ENCODE data around the gene SLC35F4. TPM values are rescaled to one million over a fixed set of nuclear protein-coding genes. Genes with fewer than 3 reads are reported as not detected.
"Not testable (repeated sequence)": the region's sequence is repeated elsewhere in the genome, so short reads cannot be mapped to it uniquely, and the experiment has no call there.

The SLC35F4 gene
- not detected in 2 replicates for total RNA-seq

DNA sequence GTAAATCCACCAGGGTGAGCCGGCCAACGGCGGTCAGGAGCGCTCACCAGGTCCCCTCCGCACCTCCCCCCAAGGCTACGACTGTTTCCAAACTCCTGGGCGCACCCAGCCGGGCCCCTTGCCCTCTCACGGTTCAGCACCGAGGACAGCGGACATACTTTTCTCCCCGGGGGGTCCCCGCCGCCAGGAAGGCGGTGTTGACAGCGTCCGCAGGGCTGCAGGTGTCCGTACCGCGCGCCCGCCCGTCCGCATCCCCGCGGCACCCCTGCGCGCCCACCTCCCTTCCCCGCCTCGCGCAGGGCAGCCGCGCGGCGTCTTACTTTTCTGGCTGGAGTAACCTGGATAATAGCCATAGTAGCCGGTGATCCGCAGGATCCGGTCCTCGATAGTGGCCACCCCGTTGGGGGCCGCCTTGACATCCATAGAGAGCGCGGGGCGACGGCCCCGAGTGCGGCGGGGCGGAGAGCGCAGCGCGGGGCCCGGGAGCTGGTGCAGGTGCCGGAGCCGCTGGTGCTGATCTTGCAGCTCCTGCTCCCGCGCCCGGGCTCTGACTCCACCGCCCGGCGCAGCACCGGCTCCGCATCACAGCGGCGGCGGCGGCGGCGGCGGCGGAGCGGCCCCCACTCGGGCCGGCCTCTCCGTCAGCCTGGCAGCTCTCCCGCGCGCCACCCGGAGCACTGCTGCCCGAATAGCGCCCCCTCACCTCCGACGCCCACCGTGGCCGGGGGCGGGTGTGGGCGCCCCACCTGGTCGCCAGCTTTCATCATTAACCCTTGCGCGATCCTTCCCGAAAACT, at the start of gene SLC35F4:
Gene SLC35F4, minus strand, starts transcription at position 690 of the 796 bp plus-strand sequence.
- DNase-seq (ENCODE audit: extremely low read depth, low read depth, low spot score) = no peak

GRCh38 chr14:57909626-57910025, 43.7 kb upstream of the SLC35F4 start:
- DNase-seq (ENCODE audit: extremely low read depth, low read depth, low spot score) = no peak

GRCh38 chr14:57903954-57904353, 38.1 kb upstream of the SLC35F4 start:
- DNase-seq (ENCODE audit: extremely low read depth, low read depth, low spot score) = no peak

GRCh38 chr14:57898837-57899572, 33.1 kb upstream of the SLC35F4 start:
- no peak for DNase-seq (ENCODE audit: extremely low read depth, low read depth, low spot score)

- no peak for DNase-seq (ENCODE audit: extremely low read depth, low read depth, low spot score)
These were observed 31.4 kb upstream of the SLC35F4 start for GRCh38 chr14:57897144-57897748.

GRCh38 chr14:57889245-57889644, 23.4 kb upstream of the SLC35F4 start:
- no peak for DNase-seq (ENCODE audit: extremely low read depth, low read depth, low spot score)

DNA sequence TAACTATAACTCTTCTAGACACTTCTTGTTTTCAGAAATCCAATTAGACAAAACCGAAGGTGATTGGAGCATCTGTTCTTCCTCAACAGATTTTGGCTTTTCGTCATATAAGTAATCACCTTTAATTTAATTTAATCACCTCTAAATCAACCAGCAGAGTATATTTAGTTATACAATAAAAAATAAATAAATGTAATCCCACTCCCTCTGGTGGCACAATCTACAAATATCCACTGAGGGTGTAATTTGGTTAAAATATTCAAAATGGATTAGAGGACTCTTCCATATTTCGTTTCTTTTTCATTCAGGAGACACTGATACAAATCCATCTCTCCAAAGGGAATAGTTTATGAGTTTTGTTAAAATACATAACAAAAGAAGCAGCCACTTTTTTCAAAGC, 18.3 kb upstream of the SLC35F4 start:
- no peak for DNase-seq (ENCODE audit: extremely low read depth, low read depth, low spot score)

DNA sequence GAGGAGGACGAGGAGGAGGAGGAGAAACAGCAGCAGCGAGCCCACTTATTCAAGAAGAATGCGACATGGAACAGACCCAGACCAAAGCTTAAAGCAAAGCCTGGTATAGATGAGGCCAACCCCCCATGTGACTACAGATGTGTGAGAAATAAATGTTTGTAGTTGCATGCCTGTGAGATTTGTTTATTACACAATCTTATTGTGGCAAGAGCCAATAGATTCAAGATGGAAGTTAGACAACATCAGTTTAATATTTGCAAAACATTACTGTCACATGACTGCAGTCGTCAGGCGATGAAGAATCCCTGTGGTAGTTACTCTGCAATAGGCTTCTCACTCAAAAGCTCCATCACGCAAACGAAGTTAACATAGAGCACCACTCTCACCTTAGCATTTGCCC, 17.2 kb upstream of the SLC35F4 start:
- DNase-seq (ENCODE audit: extremely low read depth, low read depth, low spot score) = no peak

- no peak for DNase-seq (ENCODE audit: extremely low read depth, low read depth, low spot score)
These were observed 13.6 kb upstream of the SLC35F4 start for GRCh38 chr14:57879516-57879915.

GRCh38 chr14:57875985-57876384, 10.1 kb upstream of the SLC35F4 start:
- no peak for DNase-seq (ENCODE audit: extremely low read depth, low read depth, low spot score)

DNA sequence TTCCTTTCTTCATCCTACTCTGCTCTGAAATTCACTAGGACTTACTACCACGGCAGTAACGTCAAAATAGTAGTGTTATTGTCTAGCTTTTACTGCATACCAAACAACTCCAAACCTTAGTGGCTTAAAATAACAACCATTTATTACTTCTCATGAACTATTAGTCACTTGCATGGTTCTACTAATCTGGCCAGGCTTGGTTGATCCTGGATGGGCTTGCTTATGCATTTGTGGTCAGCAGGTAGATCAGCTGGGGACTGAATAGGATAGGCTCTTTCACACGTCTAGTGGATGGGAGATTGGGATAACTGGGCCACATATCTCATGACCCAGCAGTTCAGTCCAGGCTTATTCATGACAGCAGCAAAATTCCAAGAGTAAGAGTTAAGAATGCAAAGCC, 9.4 kb upstream of the SLC35F4 start:
- no peak for DNase-seq (ENCODE audit: extremely low read depth, low read depth, low spot score)

- DNase-seq (ENCODE audit: extremely low read depth, low read depth, low spot score) = peak; percentile 10
These were observed 5.7 kb upstream of the SLC35F4 start for GRCh38 chr14:57871459-57872080.

DNA sequence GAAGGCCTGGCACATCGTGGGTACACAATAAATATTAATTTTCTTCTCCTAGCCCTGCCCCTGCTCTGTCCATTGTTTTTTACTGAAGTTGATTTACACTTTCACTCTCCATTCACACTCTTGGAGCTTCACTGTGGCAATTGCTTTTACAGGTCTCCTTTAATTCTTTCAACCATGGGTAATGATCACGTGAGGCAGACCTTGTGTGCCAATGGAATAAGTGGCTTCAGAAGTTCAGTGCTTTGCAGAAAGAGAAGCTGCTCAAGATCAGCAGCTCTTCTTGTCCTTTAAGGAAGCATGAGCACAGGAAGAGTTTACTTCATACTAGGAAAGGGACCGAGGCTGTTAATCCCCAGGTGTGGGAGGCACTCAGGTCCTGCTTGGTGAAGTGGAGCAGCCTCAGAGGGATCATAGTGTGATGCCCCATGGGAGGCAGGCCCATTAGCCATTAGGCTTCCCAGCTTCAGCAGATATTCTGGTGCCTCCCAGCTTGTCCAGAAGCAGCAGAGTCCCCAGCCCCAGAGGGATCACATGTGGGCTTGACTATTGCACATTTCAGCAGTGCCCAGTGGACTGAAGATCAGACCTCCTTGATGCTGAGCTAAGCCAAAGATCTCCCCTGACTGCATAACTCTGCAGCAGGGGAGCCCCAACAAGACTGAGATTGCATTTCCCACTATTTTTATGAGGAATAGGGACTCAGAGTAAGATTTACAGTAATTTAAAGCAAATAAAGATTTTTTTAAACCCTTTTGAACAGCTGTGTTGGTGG, 5.0 kb upstream of the SLC35F4 start:
- no peak for DNase-seq (ENCODE audit: extremely low read depth, low read depth, low spot score)

DNA sequence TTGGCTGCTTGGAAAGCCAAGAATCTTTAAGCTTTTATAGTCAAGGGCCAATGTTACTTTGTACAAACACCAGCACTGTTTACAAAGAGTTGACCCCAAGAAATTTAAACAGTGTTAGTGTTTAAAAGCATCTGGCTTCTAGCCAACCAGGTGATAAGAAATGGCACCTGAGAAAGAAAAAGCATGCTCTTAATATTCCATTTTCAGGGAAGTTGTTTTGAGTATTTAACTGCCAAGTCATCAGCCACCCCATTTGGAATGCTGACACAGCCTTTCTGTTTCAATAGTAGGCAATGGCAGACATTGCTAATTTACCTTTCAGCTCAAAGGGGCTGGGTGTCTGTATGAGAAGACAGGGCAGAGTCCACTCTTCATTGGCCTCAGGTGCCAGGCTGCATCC, 3.7 kb upstream of the SLC35F4 start:
- DNase-seq (ENCODE audit: extremely low read depth, low read depth, low spot score) = no peak

DNA sequence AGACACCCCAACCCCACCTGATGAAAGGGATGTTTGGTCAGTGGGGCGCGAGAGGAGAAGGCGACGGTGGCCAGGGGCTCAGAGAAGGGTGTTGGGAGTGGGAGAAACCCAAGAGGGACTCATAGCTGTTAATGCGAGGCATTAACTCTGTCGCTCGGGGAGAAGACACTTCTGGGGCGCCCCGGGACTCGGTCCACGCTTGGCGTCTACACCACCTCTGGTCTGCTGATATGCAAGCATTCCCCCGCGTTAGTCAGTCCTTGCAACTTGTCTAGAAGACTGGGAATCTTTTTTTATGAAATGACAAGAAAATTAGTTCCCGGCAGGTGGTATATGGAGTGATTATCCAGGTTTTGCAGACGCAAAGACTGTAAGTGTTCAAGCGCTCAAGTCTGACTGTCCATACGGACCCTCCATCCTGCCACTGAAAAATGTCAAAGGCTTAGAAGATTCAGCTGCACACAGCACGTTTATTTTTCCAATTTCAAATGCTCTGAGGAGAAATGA, 360 bp upstream of the SLC35F4 start:
- no peak for DNase-seq (ENCODE audit: extremely low read depth, low read depth, low spot score)

- DNase-seq (ENCODE audit: extremely low read depth, low read depth, low spot score) = no peak
These were observed 858 bp downstream of the SLC35F4 start for GRCh38 chr14:57865066-57865402.

DNA sequence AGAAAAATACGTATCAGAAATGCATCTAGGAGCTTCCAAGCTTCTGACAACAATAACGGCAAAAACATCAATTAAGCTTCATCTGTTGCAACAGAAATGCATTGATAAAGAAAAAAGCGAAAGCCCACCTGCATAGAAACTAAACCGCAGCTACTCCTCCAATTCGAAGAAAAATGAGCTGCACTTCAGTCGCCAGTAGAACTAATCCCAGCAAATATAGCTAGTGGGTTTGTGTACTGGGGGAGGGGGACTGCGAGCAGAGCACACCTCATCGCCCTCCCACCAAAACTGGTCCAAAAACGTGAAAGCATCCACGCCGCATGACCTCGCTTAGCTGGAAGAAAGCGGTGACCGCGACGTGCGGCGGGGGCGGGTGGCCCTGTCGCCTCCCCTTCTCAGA, 1.2 kb downstream of the SLC35F4 start:
- no peak for DNase-seq (ENCODE audit: extremely low read depth, low read depth, low spot score)

DNA sequence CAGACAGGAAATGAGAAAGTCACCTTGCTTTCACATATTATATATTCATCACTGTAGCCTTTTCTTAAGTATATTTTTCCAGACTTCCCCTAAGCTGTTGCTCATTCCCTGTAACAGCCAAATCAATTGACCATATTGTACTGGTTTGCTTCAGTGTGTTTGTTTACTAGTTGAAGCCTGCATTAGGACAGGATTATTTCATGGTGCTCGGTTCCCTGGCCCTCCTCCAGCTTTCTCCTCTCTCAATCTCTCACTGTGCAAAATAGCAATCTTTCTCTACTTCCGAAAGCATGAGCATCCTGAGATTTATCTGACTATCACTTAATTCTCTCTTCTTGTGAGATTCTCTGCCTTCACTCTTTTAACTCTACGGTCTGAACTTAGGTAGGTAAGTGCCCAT, 2.4 kb downstream of the SLC35F4 start:
- no peak for DNase-seq (ENCODE audit: extremely low read depth, low read depth, low spot score)

- DNase-seq (ENCODE audit: extremely low read depth, low read depth, low spot score) = not testable (repeated sequence)
These were observed 10.2 kb downstream of the SLC35F4 start for GRCh38 chr14:57855666-57856065.

- DNase-seq (ENCODE audit: extremely low read depth, low read depth, low spot score) = no peak
These were observed 11.3 kb downstream of the SLC35F4 start for GRCh38 chr14:57854571-57854970.

Data from glomerular endothelial cell (primary cell).